Tibial nerve (tissue), 4 donors: ENCODE measurements around the gene DIP2B. TPM values are rescaled to one million over a fixed set of nuclear protein-coding genes. Genes with fewer than 3 reads are reported as not detected.

Experiments used
- DNase-seq, 2 donors: peaks; one replicate each; pipeline ENCODE4 v3.0.0-alpha.2; 2019; ENCODE audit warnings: low spot score in 2 of 2
- H3K27ac ChIP-seq, 4 donors: fragments of 200-600 bp; sonication (generic) in 3 of 4; one replicate each; pipeline ENCODE4 v1.5.1; 2017 to 2019; ENCODE audit warnings: mild to moderate bottlenecking in 1 of 4
- H3K27me3 ChIP-seq, 2 donors: fragments of 200-600 bp; sonication (generic) in 1 of 2; one replicate each; pipeline versions ENCODE4 v1.5.1 to v1.6.0; 2017 to 2019
- H3K36me3 ChIP-seq, 3 donors: fragments of 200-600 bp; sonication (generic); one replicate each; pipeline ENCODE4 v1.5.1; 2018 to 2019
- H3K4me1 ChIP-seq, 4 donors: fragments of 200-600 bp; sonication (generic) in 3 of 4; one replicate each; pipeline ENCODE4 v1.5.1; 2017 to 2019
- H3K4me3 ChIP-seq, 4 donors: fragments of 200-600 bp; sonication (generic) in 3 of 4; one replicate each; pipeline ENCODE4 v1.5.1; 2017 to 2019; ENCODE audit warnings: mild to moderate bottlenecking in 1 of 4, moderate library complexity in 1 of 4
- H3K9me3 ChIP-seq, 4 donors: fragments of 200-600 bp; sonication (generic) in 3 of 4; one replicate each; pipeline ENCODE4 v1.5.1; 2017 to 2019
- EP300 ChIP-seq, 2 donors: sonication (generic); formaldehyde crosslinking; IDR thresholded peaks; one replicate each; pipeline ENCODE4 v1.6.1; 2017; ENCODE audit warnings: antibody characterized with exemption in 2 of 2, mild to moderate bottlenecking in 1 of 2
- POLR2A ChIP-seq, 2 donors: fragments of 450-650 bp; IDR thresholded peaks; one replicate each; pipeline ENCODE4 v1.6.1; 2017; ENCODE audit warnings: antibody characterized with exemption in 2 of 2, mild to moderate bottlenecking in 2 of 2, moderate library complexity in 2 of 2
- WGBS, 2 donors: methylation state at CpG; one replicate each; pipeline ENCODE4 v1.1.5; 2018; 5-methylcytosine and 5-hydroxymethylcytosine counted together
- total RNA-seq, 4 donors: library from RNA; depleted of rRNA; stranded (reverse); fragments of >200 nt; gene quantifications; one replicate each; pipeline ENCODE4 v1.1.0, GENCODE V29; 2016
- TF ChIP-seq, protein P1 (sequence below), 5 experiments: fragments of 200-600 bp in 3 of 5; fragments of 450-650 bp in 2 of 5; sonication (generic) in 3 of 5; IDR thresholded peaks; one replicate each; pipeline ENCODE4 v1.5.1; 2016 to 2019; ENCODE audit warnings: antibody characterized with exemption in 5 of 5, mild to moderate bottlenecking in 3 of 5, moderate library complexity in 2 of 5

DIP2B gene
- total RNA-seq, 4 donors from 2014 or later = 38.6 to 59.0 (median 44.8) TPM

DNA sequence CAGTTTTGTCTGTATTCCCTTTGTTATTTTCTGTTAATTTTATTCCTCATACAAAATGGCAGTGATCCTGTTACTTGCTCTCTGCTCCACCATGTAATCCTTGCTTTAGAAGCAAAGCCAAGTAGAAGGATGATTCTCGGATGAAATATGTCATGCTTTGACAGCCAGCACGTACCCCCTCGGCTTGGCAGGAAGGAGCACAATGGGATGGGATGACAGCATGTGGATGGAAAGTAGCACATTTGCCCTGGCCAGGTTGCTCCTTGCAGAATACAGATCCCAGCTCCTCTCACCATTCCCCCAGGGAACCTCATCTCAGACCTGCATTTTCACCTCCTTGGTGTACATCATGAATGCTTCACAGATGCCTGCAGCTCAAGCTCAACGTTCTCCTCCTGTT is 224.1 kb downstream of the DIP2B start:
- peaks cover 0 to 87% (median 10%) of the 10 kb centered on the region in 3 donors for H3K36me3 ChIP-seq
- no peaks in the 10 kb centered on the region for H3K9me3 ChIP-seq
- no peak for DNase-seq
- TF ChIP-seq POLR2A (IDR thresholded peaks at IDR 0.05) (no peak), EP300 (IDR thresholded peaks at IDR 0.05) (no peak)
- TF ChIP-seq, protein P1, sequence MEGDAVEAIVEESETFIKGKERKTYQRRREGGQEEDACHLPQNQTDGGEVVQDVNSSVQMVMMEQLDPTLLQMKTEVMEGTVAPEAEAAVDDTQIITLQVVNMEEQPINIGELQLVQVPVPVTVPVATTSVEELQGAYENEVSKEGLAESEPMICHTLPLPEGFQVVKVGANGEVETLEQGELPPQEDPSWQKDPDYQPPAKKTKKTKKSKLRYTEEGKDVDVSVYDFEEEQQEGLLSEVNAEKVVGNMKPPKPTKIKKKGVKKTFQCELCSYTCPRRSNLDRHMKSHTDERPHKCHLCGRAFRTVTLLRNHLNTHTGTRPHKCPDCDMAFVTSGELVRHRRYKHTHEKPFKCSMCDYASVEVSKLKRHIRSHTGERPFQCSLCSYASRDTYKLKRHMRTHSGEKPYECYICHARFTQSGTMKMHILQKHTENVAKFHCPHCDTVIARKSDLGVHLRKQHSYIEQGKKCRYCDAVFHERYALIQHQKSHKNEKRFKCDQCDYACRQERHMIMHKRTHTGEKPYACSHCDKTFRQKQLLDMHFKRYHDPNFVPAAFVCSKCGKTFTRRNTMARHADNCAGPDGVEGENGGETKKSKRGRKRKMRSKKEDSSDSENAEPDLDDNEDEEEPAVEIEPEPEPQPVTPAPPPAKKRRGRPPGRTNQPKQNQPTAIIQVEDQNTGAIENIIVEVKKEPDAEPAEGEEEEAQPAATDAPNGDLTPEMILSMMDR (IDR thresholded peaks at IDR 0.05) = no peak
- WGBS, 2 donors = 86 to 92% methylated on average over 4 of the region's 4 CpGs
- no peak overlapping the region for H3K4me3 ChIP-seq
- peaks cover 0 to 22% (median 7%) of the 10 kb centered on the region in 4 donors for H3K4me1 ChIP-seq
- no peak overlapping the region for H3K27ac ChIP-seq
- no peaks in the 10 kb centered on the region for H3K27me3 ChIP-seq

DNA sequence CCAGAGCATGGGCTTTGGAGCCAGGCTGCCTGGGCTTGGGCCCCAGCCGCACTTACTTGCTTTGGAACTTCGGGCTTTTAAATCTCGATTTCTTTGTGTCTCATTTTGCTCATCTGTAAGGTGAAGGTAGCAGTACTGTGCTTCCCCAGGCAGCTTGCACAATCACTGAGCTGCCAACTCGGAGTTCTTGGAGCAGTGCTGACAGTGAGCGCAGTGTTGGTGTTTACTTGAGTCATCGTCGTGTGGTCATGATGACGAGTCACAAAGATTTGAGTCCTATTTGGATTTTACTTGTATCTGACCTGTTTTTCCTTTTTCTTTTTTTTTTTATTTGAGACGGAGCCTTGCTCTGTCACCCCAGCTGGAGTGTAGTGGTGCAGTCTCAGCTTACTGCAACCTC is 227.8 kb downstream of the DIP2B start:
- WGBS, 2 donors = 81 to 88% methylated on average over 9 of the region's 9 CpGs

DNA sequence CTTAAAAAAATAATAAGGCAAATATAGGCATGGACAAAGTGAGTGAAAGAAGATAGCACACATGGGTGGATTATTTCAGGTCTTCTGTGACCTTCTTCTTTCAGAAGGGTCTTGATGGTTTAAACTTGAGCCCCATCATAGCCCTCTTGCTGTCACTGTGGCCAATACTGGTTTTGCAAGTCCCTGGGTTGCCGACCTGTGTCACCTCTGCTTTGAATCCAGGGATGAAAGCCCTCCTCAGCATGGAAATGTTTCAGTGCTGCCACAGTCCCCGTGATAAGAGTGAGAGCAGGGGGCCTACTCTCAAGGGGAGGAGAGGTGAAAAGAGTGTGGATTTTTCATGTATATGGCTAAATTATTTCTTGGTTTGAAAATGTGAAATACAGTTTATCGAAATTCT is 228.9 kb downstream of the DIP2B start:
- no peak overlapping the region for H3K4me3 ChIP-seq
- TF ChIP-seq EP300 (IDR thresholded peaks at IDR 0.05) (no peak), POLR2A (IDR thresholded peaks at IDR 0.05) (no peak)
- TF ChIP-seq, protein P1 (IDR thresholded peaks at IDR 0.05) = no peak
- no peaks in the 10 kb centered on the region for H3K27me3 ChIP-seq
- 85 to 89% methylated on average over 3 of the region's 3 CpGs for WGBS, 2 donors
- H3K36me3 ChIP-seq = peaks cover 0 to 90% (median 29%) of the 10 kb centered on the region in 3 donors
- peaks cover 0 to 6% (median 0%) of the 10 kb centered on the region in 4 donors for H3K4me1 ChIP-seq
- H3K27ac ChIP-seq = no peak overlapping the region
- H3K9me3 ChIP-seq = no peaks in the 10 kb centered on the region
- no peak for DNase-seq

More for the DNA sequence above, 227.8 kb downstream of the DIP2B start:
- Histone ChIP-seq H3K9me3 (no peaks in the 10 kb centered on the region), H3K4me1 (peaks cover 0 to 6% (median 0%) of the 10 kb centered on the region in 4 donors), H3K4me3 (no peak overlapping the region), H3K27ac (peak overlapping the region in 1 of 4 donors; percentile 32), H3K36me3 (peaks cover 0 to 90% (median 19%) of the 10 kb centered on the region in 3 donors), H3K27me3 (no peaks in the 10 kb centered on the region)
- DNase-seq = no peak
- TF ChIP-seq, protein P1 (IDR thresholded peaks at IDR 0.05) = no peak
- TF ChIP-seq EP300 (IDR thresholded peaks at IDR 0.05) = no peak
- no peak for TF ChIP-seq POLR2A (IDR thresholded peaks at IDR 0.05)

DNA sequence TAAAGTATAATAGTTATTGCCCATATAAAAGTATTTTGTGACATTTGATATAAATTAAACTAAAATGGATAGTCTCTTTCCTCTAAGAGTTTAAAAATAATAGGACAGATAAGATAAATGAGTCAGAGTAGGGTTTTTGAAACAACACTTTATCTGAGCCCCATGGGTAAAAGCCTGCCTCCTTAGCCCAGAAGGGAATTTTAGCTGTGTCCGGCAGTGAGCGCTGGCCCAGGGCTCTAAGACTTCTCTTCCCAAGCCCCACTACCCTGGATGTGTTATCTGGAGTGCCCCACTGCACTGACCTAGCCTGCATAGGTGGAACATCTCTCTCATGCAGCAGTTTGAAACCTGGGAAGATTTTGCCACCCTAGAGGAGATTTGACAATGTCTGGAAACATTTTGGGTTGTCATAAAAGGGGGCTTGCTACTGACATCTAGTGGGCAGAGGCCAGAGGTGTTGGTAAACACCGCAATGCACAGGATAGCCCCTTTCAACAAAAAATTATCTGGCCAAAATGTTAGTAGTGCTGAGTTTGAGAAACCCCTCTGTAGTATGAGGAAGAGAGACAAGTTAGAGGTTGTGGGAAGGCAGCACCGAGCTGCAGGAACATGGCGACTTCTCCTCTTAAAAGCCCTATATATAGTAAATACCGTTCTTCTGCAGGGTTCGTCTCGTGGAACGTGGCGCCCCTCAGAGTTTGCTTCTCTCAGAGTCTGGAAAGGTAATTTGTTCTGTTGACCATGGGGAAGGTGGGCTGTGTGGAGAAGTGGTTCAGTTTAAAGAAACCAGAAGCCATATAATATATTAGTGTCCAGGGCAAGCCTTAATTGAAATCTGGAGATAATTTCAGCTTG is 229.9 kb downstream of the DIP2B start:
- Histone ChIP-seq H3K36me3 (peaks cover 0 to 90% (median 34%) of the 10 kb centered on the region in 3 donors), H3K4me3 (no peak overlapping the region), H3K27ac (no peak overlapping the region), H3K9me3 (no peaks in the 10 kb centered on the region), H3K27me3 (no peaks in the 10 kb centered on the region), H3K4me1 (peaks cover 0 to 6% (median 0%) of the 10 kb centered on the region in 4 donors)
- 67 to 69% methylated on average over 10 of the region's 10 CpGs for WGBS, 2 donors
- TF ChIP-seq, protein P1 (IDR thresholded peaks at IDR 0.05) = peak; percentile 36 to 59 (median 52)
- TF ChIP-seq EP300 (IDR thresholded peaks at IDR 0.05) = no peak
- peak in 1 of 2 donors; percentile 13 for DNase-seq

DNA sequence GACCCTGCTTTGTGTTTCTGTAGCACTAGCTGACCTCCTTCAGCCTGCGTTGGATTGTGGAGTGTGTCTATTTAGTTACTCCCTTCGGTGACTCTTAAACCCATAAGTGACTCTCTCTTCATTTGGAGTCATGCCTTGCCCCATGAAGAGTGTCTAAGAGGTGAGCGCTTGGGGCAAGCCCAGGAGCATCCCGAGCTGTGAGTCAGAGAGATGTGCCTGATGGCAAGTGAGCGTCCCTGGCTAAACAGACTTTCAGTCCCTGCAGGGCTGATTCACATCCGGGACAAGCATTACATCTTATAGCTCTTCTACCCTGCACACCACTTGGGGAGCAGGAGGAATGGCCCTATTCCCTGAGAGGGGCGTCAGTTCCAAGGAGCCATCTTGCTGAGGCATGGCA is 234.8 kb downstream of the DIP2B start:
- Histone ChIP-seq H3K4me1 (peaks cover 0 to under 1% (median 0%) of the 10 kb centered on the region in 4 donors), H3K27ac (no peak overlapping the region), H3K4me3 (no peak overlapping the region), H3K9me3 (no peaks in the 10 kb centered on the region), H3K36me3 (peaks cover 0 to 92% (median 52%) of the 10 kb centered on the region in 3 donors), H3K27me3 (no peaks in the 10 kb centered on the region)
- TF ChIP-seq EP300 (IDR thresholded peaks at IDR 0.05) (no peak), POLR2A (IDR thresholded peaks at IDR 0.05) (no peak)
- TF ChIP-seq, protein P1 (IDR thresholded peaks at IDR 0.05) = no peak
- DNase-seq = no peak
- WGBS, 2 donors = 90 to 94% methylated on average over 7 of the region's 7 CpGs
